GM19467 (cell line): ENCODE results near the gene PRR12.
A peak's percentile ranks its signal among the peaks of the same experiment; 100 is the strongest.

Experiments used
- ATAC-seq: cut with Tn5 transposase; IDR thresholded peaks from one replicate; pipeline ENCODE4 v1.9.1; 2021; ENCODE audit warnings: mild to moderate bottlenecking, moderate library complexity; ENCODE audit not compliant: unreplicated experiment

PRR12 gene

DNA sequence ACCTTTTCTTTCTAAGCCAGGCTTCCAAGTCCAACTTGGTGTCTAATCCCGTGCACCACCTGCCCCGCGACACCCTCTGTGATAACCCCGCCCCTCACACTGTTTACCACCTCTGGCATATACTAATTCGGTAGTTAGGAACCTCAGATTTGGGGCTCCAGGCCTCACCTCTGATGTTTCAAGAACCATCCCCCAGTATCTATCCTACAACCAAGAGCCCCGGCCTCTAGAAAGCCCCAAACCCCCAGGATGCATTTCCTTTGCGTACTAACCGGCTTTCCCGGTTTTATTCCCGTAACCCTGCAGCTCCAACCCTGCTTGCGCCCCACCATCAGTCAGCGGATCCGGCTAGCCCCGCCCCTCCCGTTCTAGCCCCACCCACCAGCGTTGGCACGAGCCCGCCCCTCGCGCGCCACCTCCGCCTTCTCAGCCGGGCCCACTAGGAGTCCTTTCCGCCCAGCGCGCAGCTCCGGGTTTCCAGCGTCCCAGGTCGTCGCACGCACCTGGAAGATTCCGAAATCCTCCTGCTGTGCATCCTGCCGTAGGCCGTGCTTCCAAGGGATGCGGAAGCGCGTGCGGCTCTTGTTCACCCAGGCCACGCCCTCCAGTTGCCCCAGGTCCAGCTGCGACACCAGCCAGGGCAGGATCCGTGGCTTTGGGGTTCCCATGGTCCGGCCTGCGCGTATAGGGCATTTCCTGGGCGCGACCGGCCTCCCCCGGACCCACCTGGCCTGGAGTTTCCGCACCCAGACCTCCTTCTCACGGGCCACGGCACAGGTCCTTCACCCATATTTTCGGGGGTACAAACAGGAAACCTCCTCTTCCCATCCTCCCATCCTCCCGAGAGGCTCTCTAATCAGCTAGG, 73.4 kb downstream of the PRR12 start:
- no peak for ATAC-seq

DNA sequence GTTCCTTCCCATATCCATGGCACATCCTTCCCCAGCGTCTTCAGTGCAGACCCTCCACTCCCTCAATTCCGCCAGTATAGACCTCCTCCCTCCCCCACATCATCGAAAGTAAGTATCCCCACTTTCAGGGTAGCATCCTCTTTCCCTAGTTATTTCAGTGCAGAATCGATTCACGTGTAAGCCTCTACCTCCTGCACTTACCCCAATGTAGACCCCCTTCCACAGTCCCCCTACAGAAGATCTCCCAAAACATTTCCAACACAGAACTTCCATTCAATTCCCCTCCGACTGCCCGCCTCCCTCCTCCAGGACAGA, 74.0 kb downstream of the PRR12 start:
- no peak for ATAC-seq

DNA sequence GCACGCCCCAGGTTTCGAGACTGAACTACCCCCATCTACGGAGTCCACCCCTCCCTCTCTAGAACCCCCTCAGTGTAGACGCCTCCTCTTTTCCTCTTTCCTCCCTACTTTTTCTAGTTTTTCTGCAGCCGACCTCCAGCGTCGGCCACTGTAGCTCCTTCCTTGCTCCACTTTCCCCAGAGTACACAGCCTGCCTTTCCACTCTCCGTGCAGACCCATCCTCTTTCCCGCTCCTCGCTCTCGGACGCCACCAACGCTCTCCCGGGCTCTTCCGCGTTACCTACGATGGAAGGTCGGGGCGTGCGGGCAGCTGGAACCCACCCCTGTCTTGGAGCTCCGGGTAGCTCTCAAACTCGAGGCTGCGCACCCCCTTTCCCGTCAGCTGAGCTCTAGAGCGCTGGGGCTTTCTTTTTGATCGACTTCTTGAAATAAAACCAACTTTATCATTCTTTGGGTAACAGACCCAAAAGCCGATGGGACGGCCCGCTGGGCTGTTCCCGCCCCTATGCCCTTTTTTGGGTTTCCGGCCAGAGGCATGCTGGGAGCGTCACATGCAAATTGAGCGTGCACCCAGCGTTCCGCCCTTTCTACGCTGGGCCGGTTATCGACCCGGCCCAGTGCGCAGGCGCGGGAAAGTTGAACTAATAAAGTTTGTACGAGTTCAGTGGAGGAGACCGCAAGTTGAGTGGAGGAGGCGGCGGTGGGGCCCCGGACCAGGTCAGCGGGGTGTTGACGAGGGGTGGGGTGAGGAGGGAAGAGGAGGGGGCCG, 74.6 kb downstream of the PRR12 start, which contains the start of the genes BCL2L12 and IRF3:
TSS of gene BCL2L12 (plus strand) at position 583 of the 769 bp plus-strand sequence. CDS start 760 bp downstream, outside the sequence.
TSS of gene IRF3 (minus strand) at position 507 of the 769 bp plus-strand sequence. CDS start 1,019 bp downstream, outside the sequence.
- ATAC-seq, result peak; percentile 68

DNA sequence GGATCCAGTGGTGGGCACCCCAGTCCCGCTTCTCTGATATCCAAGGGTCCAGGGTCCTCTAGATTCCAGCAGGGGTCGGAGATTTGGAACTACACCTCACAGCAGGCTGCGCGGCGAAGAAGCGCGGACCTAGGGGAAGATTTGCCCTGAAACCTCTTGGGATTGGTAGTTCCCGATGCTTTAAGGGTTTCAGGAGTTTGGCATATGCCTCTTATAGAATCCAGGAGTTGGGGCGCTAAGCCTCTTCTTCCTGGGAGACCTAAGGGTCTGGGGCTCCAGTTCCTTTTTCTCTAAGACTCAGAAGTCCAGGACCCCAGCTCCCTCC, 75.1 kb downstream of the PRR12 start:
- ATAC-seq, result no peak

DNA sequence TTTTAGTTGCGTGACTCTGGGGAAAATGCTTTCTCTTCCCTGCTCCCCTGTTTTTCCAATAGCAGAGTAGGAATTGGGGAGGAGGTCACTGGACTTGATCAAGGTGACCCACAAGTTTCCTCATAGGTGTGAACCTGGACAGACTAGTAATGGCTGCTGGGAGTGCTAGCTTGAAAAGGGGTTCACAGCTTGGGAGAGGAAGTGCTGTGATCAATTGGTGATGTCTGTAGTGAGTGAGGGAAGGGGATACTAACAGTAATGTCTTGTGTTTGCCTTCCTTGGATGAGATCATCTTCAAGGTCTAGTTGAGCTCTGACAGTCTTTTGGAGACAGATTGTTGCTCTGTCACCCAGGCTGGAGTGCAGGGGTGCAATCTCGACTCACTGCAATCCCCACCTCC, 76.5 kb downstream of the PRR12 start:
- no peak for ATAC-seq

DNA sequence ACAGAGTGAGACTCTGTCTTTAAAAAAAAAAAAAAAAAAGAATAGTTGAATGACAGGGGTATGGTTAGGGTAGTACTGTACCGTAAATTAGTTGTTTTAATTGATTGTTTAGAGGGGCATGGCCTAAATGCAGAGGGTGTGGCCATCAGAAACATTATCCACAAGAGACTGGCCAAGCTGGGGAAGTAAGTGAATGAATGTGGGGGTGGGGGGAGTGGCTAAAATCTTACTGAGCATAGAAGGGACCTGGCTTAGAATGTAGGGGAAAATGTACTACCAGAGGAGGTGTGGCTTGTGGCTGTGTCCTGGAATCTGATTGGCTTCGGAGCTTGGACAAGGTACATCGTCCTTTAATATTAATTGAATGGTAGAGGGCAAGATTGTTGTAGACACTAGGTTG, 78.5 kb downstream of the PRR12 start:
- ATAC-seq, result no peak

DNA sequence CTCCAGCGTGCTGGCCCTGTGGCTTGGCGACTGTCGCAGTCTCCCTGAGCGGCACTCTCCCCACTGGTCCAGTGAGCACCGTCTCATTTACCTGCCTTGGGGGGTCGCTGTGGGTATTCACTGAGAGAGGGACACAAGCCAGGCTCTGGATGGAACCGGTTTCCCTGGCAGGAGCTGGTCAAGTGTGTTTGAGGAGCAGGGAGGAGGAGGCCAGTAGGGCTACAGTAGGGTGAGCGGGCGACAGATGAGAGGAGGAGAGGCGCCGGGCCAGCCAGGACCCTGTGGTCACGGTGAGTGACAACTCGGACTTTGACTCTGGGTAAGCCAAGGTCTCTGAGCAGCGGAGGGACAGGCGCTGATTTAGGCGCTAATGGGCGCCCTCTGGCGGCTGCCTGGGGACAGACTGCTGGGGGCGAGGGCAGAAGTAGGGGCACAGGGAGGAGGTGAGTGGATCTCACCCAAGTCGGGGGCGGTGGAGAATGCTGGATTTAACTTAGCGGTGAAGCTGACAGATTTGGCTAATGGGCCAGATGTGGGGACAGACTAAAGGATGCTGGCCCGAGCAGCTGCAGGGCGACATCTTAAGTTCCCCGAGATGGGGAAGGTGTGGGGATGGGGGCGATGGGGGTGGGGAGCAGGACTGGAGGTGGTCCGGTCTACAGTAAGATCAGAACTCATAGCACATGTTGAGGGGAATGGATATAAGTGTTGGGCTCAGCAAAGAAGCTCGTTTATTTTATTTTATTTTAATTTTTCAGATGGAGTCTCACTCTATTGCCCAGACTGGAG, 81.3 kb downstream of the PRR12 start:
- ATAC-seq, result no peak
